K562 (cell line): ENCODE data around the gene SUV39H2. TPM values are rescaled to one million over a fixed set of nuclear protein-coding genes. Genes with fewer than 3 reads are reported as not detected.
A peak's percentile ranks its signal among the peaks of the same experiment; 100 is the strongest.

Experiments used
- CREB1 ChIP-seq, 2 experiments: sonication (generic) in 1 of 2; formaldehyde crosslinking in 1 of 2; IDR thresholded peaks; 2 replicates each; pipeline versions ENCODE4 v1.6.1 to v1.8.0; 2012 to 2022; ENCODE audit warnings: inconsistent platforms in 1 of 2, mild to moderate bottlenecking in 1 of 2, missing genetic modification reagents in 1 of 2, moderate library complexity in 1 of 2
- FOXA1 ChIP-seq: fragments of 450-650 bp; IDR thresholded peaks from 2 replicates; pipeline ENCODE4 v1.6.1; 2016; ENCODE audit warnings: mild to moderate bottlenecking, borderline replicate concordance
- FOXJ2 ChIP-seq: fragments of 200-800 bp; sonication (Bioruptor generic); IDR thresholded peaks from 2 replicates; pipeline ENCODE4 v1.6.1; 2016; ENCODE audit warnings: missing genetic modification characterization, missing compliant biosample characterization
- HDAC2 ChIP-seq: fragments of 450-650 bp; IDR thresholded peaks from 2 replicates; pipeline ENCODE4 v1.6.1; 2016; ENCODE audit warnings: mild to moderate bottlenecking
- HNRNPK ChIP-seq: fragments of 200-400 bp; formaldehyde crosslinking; IDR thresholded peaks from one replicate; pipeline ENCODE4 v1.6.1; 2018; ENCODE audit warnings: mild to moderate bottlenecking, low read depth, low read length; ENCODE audit not compliant: poor library complexity, severe bottlenecking
- JUND ChIP-seq, 2 experiments: IDR thresholded peaks; 2 replicates in 1 of 2; 3 replicates in 1 of 2; pipeline ENCODE4 v1.6.1; 2011; ENCODE audit warnings: borderline replicate concordance in 2 of 2, low read depth in 2 of 2, low read length in 2 of 2, improper control_type of control experiment in 1 of 2, missing biosample characterization in 1 of 2, missing genetic modification characterization in 1 of 2, missing genetic modification reagents in 1 of 2
- MLLT1 ChIP-seq, 2 experiments: fragments of 450-650 bp; IDR thresholded peaks; 2 replicates each; pipeline ENCODE4 v1.6.1; 2016
- POU5F1 ChIP-seq: fragments of 150-350 bp; IDR thresholded peaks from 2 replicates; pipeline ENCODE4 v1.6.1; 2014; ENCODE audit warnings: borderline replicate concordance, low read length, low read depth, mild to moderate bottlenecking; ENCODE audit not compliant: partially characterized antibody
- TAF7 ChIP-seq: fragments of 450-650 bp; IDR thresholded peaks from 2 replicates; pipeline ENCODE4 v1.6.1; 2016; ENCODE audit warnings: missing genetic modification characterization, missing compliant biosample characterization
- ZNF140 ChIP-seq: fragments of 250-450 bp; sonication (Bioruptor Pico); IDR thresholded peaks from 2 replicates; pipeline ENCODE4 v1.8.0; 2021; ENCODE audit warnings: moderate library complexity, mild to moderate bottlenecking, inconsistent platforms
- ZNF263 ChIP-seq: sonication (generic); formaldehyde crosslinking; IDR thresholded peaks from 2 replicates; pipeline ENCODE4 v1.8.0; 2022; ENCODE audit warnings: mild to moderate bottlenecking, missing genetic modification reagents, borderline replicate concordance
- ZNF282 ChIP-seq: sonication (generic); formaldehyde crosslinking; IDR thresholded peaks from 2 replicates; pipeline ENCODE4 v1.8.1; 2023; ENCODE audit warnings: missing genetic modification reagents
- polyA plus RNA-seq, 8 experiments: library from polyadenylated mRNA; depleted of rRNA in 4 of 8; stranded (reverse) in 5 of 8; unstranded in 3 of 8; fragments of >200 nt; fragmentation: Nextera tagmentation in 2 of 8; fragmentation: Illumina TruSeq in 1 of 8; extraction: Ambion mirVana in 2 of 8; extraction: Trizol in 1 of 8; gene quantifications; 2 replicates each; pipeline versions ENCODE4 v1.2.1 to v1.2.3, GENCODE V29; 2011 to 2014; ENCODE audit warnings: inconsistent platforms in 1 of 8, missing spikeins in 1 of 8
- total RNA-seq, 7 experiments: library from RNA; depleted of rRNA in 6 of 7; stranded (reverse); fragments of >200 nt in 6 of 7; fragmentation: Illumina TruSeq in 2 of 7; extraction: Trizol in 2 of 7; gene quantifications; 2 replicates each; pipeline versions ENCODE4 v1.2.1 to v1.2.3, GENCODE V29; 2011 to 2021; ENCODE audit warnings: low replicate concordance in 1 of 7
- TF ChIP-seq, protein P1 (sequence below), 3 experiments: fragments of 200-800 bp in 1 of 3; fragments of 250-450 bp in 1 of 3; fragments of 450-650 bp in 1 of 3; sonication (Bioruptor Pico) in 1 of 3; sonication (Bioruptor generic) in 1 of 3; formaldehyde crosslinking in 1 of 3; IDR thresholded peaks; 2 replicates each; pipeline versions ENCODE4 v1.6.1 to v1.8.0; 2016 to 2022; ENCODE audit warnings: mild to moderate bottlenecking in 2 of 3, missing genetic modification characterization in 2 of 3, missing compliant biosample characterization in 1 of 3, moderate library complexity in 1 of 3
- TF ChIP-seq, protein P2 (sequence below): fragments of 200-800 bp; sonication (Bioruptor generic); IDR thresholded peaks from 2 replicates; pipeline ENCODE4 v1.6.1; 2017; ENCODE audit warnings: missing genetic modification characterization, missing compliant biosample characterization
- TF ChIP-seq, protein P3 (sequence below): sonication (generic); formaldehyde crosslinking; IDR thresholded peaks from 2 replicates; pipeline ENCODE4 v1.9.0; 2022; ENCODE audit warnings: mild to moderate bottlenecking, missing genetic modification reagents
- TF ChIP-seq, protein P4 (sequence below): fragments of 450-650 bp; IDR thresholded peaks from 2 replicates; pipeline ENCODE4 v1.6.1; 2016

Gene SUV39H2
- total and polyA plus RNA-seq, 9 of the 15 experiments (the other 6 are each of a cell fraction or from before 2014, with no cell fraction given): 24.1 to 54.3 (median 41.3) TPM

DNA sequence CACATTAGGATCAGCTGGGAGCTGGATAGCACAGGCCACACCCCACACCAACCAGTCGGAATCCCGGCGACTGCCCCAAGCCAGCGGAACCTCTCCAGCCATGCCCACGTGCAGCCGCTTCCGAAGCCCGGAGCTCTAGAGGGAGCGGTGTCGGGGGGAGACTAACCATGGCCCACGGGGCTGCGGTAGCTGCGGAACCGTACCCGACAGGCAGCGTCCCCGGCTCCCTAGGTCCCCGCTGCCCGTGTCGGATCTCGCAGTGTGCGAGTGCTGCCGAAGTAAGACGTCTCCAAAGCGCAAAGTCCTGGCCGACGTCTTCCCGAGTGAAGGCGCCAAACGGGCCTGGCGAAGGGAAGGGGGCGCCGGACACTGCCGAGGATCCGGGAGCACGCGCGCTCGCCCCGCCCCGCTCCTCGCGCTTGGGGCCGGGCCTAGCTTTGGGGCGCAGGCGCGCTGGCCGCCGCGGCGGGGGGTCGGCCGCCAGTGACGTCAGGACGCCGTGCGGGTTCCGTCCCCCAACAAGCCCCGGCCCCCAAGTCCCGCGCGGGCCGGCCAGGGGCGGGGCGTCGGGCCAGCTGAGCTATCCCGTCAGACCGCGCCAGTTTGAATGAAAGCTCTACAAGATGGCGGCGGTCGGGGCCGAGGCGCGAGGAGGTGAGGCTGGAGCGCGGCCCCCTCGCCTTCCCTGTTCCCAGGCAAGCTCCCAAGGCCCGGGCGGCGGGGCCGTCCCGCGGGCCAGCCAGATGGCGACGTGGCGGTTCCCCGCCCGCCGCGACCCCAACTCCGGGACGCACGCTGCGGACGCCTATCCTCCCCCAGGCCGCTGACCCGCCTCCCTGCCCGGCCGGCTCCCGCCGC, at the start of gene SUV39H2 (continued):
- TF ChIP-seq ZNF140 (CRISPR knock-in tag) (no peak), ZNF263 (CRISPR knock-in tag) (peak; percentile 63; the same call in 1 of the 2 replicates), FOXA1 (no peak), MLLT1 (IDR thresholded peaks at IDR 0.05) (0 out of 4 replicates have a peak, but pooled peaks of 1 of the 2 experiments have one; percentile 45), CREB1 (IDR thresholded peaks at IDR 0.05) (peak; percentile 85), CREB1 (CRISPR knock-in tag; IDR thresholded peaks at IDR 0.05) (peak; percentile 79), TAF7 (tag) (peak; percentile 70; the same call in 1 of the 2 replicates), HDAC2 (peak; percentile 80; the same call in 1 of the 2 replicates), JUND (IDR thresholded peaks at IDR 0.05; ENCODE audit: borderline replicate concordance, low read depth, low read length) (peak; percentile 41), JUND (tag; IDR thresholded peaks at IDR 0.05; ENCODE audit: borderline replicate concordance, low read depth, low read length) (no peak; the same call in 2 of the 3 replicates), FOXJ2 (tag) (0 out of 2 replicates have a peak, but pooled peaks have one; percentile 18), ZNF282 (CRISPR knock-in tag) (no peak), POU5F1 (no peak), HNRNPK (peak; percentile 73)
- TF ChIP-seq, protein P1, sequence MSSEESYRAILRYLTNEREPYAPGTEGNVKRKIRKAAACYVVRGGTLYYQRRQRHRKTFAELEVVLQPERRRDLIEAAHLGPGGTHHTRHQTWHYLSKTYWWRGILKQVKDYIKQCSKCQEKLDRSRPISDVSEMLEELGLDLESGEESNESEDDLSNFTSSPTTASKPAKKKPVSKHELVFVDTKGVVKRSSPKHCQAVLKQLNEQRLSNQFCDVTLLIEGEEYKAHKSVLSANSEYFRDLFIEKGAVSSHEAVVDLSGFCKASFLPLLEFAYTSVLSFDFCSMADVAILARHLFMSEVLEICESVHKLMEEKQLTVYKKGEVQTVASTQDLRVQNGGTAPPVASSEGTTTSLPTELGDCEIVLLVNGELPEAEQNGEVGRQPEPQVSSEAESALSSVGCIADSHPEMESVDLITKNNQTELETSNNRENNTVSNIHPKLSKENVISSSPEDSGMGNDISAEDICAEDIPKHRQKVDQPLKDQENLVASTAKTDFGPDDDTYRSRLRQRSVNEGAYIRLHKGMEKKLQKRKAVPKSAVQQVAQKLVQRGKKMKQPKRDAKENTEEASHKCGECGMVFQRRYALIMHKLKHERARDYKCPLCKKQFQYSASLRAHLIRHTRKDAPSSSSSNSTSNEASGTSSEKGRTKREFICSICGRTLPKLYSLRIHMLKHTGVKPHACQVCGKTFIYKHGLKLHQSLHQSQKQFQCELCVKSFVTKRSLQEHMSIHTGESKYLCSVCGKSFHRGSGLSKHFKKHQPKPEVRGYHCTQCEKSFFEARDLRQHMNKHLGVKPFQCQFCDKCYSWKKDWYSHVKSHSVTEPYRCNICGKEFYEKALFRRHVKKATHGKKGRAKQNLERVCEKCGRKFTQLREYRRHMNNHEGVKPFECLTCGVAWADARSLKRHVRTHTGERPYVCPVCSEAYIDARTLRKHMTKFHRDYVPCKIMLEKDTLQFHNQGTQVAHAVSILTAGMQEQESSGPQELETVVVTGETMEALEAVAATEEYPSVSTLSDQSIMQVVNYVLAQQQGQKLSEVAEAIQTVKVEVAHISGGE (CRISPR knock-in tag; IDR thresholded peaks at IDR 0.05): peak in 2 of 3 experiments; percentile 68 to 85; a peak in 3 of 6 replicates
- TF ChIP-seq, protein P2, sequence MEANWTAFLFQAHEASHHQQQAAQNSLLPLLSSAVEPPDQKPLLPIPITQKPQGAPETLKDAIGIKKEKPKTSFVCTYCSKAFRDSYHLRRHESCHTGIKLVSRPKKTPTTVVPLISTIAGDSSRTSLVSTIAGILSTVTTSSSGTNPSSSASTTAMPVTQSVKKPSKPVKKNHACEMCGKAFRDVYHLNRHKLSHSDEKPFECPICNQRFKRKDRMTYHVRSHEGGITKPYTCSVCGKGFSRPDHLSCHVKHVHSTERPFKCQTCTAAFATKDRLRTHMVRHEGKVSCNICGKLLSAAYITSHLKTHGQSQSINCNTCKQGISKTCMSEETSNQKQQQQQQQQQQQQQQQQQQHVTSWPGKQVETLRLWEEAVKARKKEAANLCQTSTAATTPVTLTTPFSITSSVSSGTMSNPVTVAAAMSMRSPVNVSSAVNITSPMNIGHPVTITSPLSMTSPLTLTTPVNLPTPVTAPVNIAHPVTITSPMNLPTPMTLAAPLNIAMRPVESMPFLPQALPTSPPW (CRISPR knock-in tag): peak; percentile 83
- TF ChIP-seq, protein P3, sequence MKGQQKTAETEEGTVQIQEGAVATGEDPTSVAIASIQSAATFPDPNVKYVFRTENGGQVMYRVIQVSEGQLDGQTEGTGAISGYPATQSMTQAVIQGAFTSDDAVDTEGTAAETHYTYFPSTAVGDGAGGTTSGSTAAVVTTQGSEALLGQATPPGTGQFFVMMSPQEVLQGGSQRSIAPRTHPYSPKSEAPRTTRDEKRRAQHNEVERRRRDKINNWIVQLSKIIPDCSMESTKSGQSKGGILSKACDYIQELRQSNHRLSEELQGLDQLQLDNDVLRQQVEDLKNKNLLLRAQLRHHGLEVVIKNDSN: peak; percentile 68
- TF ChIP-seq, protein P4, sequence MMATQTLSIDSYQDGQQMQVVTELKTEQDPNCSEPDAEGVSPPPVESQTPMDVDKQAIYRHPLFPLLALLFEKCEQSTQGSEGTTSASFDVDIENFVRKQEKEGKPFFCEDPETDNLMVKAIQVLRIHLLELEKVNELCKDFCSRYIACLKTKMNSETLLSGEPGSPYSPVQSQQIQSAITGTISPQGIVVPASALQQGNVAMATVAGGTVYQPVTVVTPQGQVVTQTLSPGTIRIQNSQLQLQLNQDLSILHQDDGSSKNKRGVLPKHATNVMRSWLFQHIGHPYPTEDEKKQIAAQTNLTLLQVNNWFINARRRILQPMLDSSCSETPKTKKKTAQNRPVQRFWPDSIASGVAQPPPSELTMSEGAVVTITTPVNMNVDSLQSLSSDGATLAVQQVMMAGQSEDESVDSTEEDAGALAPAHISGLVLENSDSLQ: peak; percentile 54; the same call in 1 of the 2 replicates
